GM12864 (cell line): Measurements from ENCODE around the gene LILRB5.
"Not testable (repeated sequence)": the region's sequence is repeated elsewhere in the genome, so short reads cannot be mapped to it uniquely, and the experiment has no call there.

Experiments used
- DNase-seq: peaks from one replicate; pipeline ENCODE4 v3.0.0-alpha.2; 2011; ENCODE audit warnings: low read depth
- H3K4me3 ChIP-seq: 2 replicates; pipeline ENCODE4 v1.5.1; 2011; ENCODE audit warnings: mild to moderate bottlenecking, low read depth, low read length, control low read depth
- TF ChIP-seq, protein P1 (sequence below): IDR thresholded peaks from 2 replicates; pipeline ENCODE4 v1.5.1; 2011; ENCODE audit warnings: low read depth, mild to moderate bottlenecking, moderate library complexity, low read length, control low read depth, inconsistent platforms; ENCODE audit errors: missing control alignments

LILRB5 gene

GRCh38 chr19:54294539-54294938, 37.5 kb upstream of the LILRB5 start:
- TF ChIP-seq, protein P1, sequence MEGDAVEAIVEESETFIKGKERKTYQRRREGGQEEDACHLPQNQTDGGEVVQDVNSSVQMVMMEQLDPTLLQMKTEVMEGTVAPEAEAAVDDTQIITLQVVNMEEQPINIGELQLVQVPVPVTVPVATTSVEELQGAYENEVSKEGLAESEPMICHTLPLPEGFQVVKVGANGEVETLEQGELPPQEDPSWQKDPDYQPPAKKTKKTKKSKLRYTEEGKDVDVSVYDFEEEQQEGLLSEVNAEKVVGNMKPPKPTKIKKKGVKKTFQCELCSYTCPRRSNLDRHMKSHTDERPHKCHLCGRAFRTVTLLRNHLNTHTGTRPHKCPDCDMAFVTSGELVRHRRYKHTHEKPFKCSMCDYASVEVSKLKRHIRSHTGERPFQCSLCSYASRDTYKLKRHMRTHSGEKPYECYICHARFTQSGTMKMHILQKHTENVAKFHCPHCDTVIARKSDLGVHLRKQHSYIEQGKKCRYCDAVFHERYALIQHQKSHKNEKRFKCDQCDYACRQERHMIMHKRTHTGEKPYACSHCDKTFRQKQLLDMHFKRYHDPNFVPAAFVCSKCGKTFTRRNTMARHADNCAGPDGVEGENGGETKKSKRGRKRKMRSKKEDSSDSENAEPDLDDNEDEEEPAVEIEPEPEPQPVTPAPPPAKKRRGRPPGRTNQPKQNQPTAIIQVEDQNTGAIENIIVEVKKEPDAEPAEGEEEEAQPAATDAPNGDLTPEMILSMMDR = no peak
- H3K4me3 ChIP-seq = no peak overlapping the region
- DNase-seq = no peak

DNA sequence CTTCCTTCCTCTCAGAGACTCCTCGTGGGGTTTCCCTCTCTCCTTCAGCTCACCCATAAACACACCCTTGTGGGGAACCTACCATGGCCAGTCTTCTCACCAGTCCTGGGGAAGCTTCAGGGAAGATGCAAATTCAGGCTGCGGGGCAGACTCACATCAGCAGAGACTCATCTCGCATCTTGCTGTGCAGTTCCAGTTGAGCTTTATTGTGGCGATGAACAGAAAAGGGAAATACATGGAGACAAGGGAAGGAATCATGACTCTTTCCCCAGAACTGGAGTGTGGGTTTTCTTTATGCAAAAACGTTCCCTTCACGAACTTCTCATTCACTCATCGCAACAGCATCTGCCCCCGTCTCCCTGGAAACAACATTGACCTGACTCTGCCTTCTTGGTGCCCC, 32.1 kb upstream of the LILRB5 start:
- H3K4me3 ChIP-seq, DNase-seq: not testable (repeated sequence)

GRCh38 chr19:54287456-54287855, 30.4 kb upstream of the LILRB5 start:
- no peak for DNase-seq
- TF ChIP-seq, protein P1 = no peak
- H3K4me3 ChIP-seq = no peak overlapping the region

GRCh38 chr19:54286283-54286682, 29.2 kb upstream of the LILRB5 start:
- not testable (repeated sequence) for H3K4me3 ChIP-seq

DNA sequence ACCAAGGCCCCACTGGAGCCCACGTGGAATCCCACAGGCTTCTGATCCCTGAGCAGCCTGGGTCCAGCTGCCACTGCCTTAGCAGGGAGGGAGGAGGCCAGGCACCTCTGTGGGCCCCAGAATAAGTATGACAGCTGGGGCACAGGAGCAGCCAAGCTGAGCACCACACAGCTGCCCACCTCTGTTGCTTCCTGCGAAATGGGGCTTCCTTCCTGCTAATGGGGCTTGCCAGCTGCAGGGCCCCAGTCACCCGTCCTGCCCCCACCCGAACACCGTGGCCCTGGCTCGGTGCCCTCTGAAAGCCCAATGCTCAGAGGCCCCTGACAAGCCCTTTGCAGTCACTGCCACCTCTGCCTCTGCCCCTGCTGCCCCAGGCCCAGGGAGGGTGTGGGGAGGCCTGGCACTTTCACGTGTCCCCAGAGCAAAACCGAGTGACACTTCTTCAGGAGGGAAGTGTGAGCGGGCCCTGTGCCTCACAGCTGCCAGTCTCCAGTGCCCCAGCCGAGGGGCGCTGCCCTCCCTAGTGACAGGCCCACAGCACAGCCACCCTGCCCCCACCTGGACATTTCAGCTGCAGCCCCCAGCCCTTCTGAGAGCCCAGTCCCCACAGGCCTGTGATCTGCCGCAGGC, 28.5 kb upstream of the LILRB5 start:
- peak overlapping the region; percentile 12 for H3K4me3 ChIP-seq
- DNase-seq = not testable (repeated sequence)

More at GRCh38 chr19:54286283-54286682, 29.2 kb upstream of the LILRB5 start:
- not testable (repeated sequence) for DNase-seq

- no peak for DNase-seq
- TF ChIP-seq, protein P1 = no peak
- H3K4me3 ChIP-seq = no peak overlapping the region
Observed at GRCh38 chr19:54282686-54283470, 25.8 kb upstream of the LILRB5 start.

DNA sequence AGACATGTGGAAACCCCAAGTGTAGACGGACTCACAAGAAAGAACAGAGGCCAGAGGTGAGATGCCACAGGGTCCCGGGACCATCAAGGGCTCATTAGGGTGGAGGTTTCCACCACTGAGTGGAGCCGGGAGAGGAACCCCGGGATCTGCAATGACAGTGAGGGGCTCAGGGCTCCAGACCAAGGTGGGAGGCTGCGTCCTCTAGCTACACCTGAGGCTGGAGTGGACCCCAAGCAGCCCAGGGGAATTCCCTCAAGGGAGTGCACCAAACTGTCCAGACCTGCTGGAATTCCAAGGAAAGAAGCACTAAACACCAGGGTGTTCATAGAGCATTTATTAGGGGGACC, 24.6 kb upstream of the LILRB5 start:
- not testable (repeated sequence) for H3K4me3 ChIP-seq, DNase-seq

DNA sequence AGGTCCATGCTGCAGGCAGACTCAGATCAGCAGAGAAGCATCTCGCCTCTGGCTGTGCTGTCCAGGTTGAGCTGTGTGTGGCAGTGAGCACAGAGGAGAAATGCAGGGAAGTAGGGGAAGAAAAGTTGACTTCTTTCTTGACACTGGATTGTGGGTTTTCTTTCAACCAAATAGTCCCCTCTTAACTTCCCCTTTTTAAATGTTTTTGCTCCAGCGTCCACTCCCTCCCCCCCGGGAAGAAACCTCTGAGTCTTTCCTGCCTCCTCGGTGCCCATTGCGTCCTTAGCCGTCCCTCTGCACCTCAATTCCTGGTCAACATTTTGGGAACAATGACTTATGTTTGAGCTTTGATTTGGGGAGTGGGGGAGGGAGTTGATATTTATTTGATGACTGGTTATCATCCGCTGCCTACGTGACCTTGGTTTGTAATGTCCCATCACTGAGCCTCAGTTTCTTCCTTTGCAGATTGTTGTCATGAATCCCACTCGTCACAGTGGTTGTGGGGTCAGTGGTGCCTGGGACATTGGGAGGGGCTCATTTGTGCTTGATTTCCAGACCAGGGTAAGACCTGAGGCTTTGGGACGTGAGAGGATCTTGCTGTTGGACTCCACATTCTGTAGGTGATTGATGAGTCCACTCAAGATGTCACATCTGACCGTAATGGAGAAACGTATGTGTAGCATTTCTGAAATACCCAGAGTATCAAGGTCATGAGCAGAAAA, 24.1 kb upstream of the LILRB5 start, which contains the start of gene LILRB2:
Gene LILRB2 (minus strand): TSS at position 104 of the 722 bp plus-strand sequence. CDS start 614 bp downstream, outside the sequence.
- TF ChIP-seq, protein P1 = no peak
- no peak for DNase-seq
- H3K4me3 ChIP-seq = no peak within 1 kb of the TSS

GRCh38 chr19:54280441-54280840, 23.4 kb upstream of the LILRB5 start:
- not testable (repeated sequence) for H3K4me3 ChIP-seq, DNase-seq

GRCh38 chr19:54280025-54280424, 23.0 kb upstream of the LILRB5 start:
- H3K4me3 ChIP-seq = not testable (repeated sequence)

More at GRCh38 chr19:54280025-54280424, 23.0 kb upstream of the LILRB5 start:
- not testable (repeated sequence) for DNase-seq
